ENCODE measurements around the gene PDE4D.
"Not testable (repeated sequence)": the region's sequence is repeated elsewhere in the genome, so short reads cannot be mapped to it uniquely, and the experiment has no call there.

The PDE4D gene

GRCh38 chr5:59582746-59583145 lies 310.8 kb downstream of the PDE4D start:
- Histone ChIP-seq H3K4me3 (ENCODE audit: insufficient read length, low read depth) (no peak overlapping the region), H3K9ac (ENCODE audit: insufficient read length, low read depth) (no peak overlapping the region), H3K4me1 (ENCODE audit: insufficient read depth, insufficient read length) (no peaks in the 10 kb centered on the region)

GRCh38 chr5:59579824-59580167 lies 313.7 kb downstream of the PDE4D start:
- no peak overlapping the region for H3K4me3 ChIP-seq (ENCODE audit: insufficient read length, low read depth)
- DNase-seq (ENCODE audit: low read depth, low spot score): no peak
- no peaks in the 10 kb centered on the region for H3K9me3 ChIP-seq (ENCODE audit: insufficient read depth, low read length)
- no peaks in the 10 kb centered on the region for H3K27me3 ChIP-seq (ENCODE audit: insufficient read depth, insufficient read length)
- no peak overlapping the region for H3K9ac ChIP-seq (ENCODE audit: insufficient read length, low read depth)
- H3K36me3 ChIP-seq (ENCODE audit: insufficient read depth, insufficient read length, low read length): no peaks in the 10 kb centered on the region
- TF ChIP-seq YY1 (IDR thresholded peaks at IDR 0.05; ENCODE audit: insufficient read depth, insufficient read length) (no peak), SUZ12 (IDR thresholded peaks at IDR 0.05; ENCODE audit: extremely low read depth, insufficient read depth, insufficient read length) (no peak), ZNF274 (IDR thresholded peaks at IDR 0.05; ENCODE audit: low read depth, low read length) (no peak)
- no peaks in the 10 kb centered on the region for H3K4me1 ChIP-seq (ENCODE audit: insufficient read depth, insufficient read length)

More at GRCh38 chr5:59582746-59583145, 310.8 kb downstream of the PDE4D start:
- H3K36me3 ChIP-seq (ENCODE audit: insufficient read depth, insufficient read length, low read length): no peaks in the 10 kb centered on the region
- H3K9me3 ChIP-seq (ENCODE audit: insufficient read depth, low read length): no peaks in the 10 kb centered on the region
- TF ChIP-seq YY1 (IDR thresholded peaks at IDR 0.05; ENCODE audit: insufficient read depth, insufficient read length) (no peak), SUZ12 (IDR thresholded peaks at IDR 0.05; ENCODE audit: extremely low read depth, insufficient read depth, insufficient read length) (no peak)
- no peak for DNase-seq (ENCODE audit: low read depth, low spot score)
- H3K27me3 ChIP-seq (ENCODE audit: insufficient read depth, insufficient read length): no peaks in the 10 kb centered on the region

- DNase-seq (ENCODE audit: low read depth, low spot score): no peak
- H3K36me3 ChIP-seq (ENCODE audit: insufficient read depth, insufficient read length, low read length): no peaks in the 10 kb centered on the region
- no peak for TF ChIP-seq SUZ12 (IDR thresholded peaks at IDR 0.05; ENCODE audit: extremely low read depth, insufficient read depth, insufficient read length)
- no peak for TF ChIP-seq ZNF274 (IDR thresholded peaks at IDR 0.05; ENCODE audit: low read depth, low read length)
- TF ChIP-seq YY1 (IDR thresholded peaks at IDR 0.05; ENCODE audit: insufficient read depth, insufficient read length): no peak
- no peak overlapping the region for H3K9ac ChIP-seq (ENCODE audit: insufficient read length, low read depth)
- no peaks in the 10 kb centered on the region for H3K4me1 ChIP-seq (ENCODE audit: insufficient read depth, insufficient read length)
- H3K27me3 ChIP-seq (ENCODE audit: insufficient read depth, insufficient read length): no peaks in the 10 kb centered on the region
- no peaks in the 10 kb centered on the region for H3K9me3 ChIP-seq (ENCODE audit: insufficient read depth, low read length)
- H3K4me3 ChIP-seq (ENCODE audit: insufficient read length, low read depth): no peak overlapping the region
Observed at GRCh38 chr5:59579101-59579823, 314.3 kb downstream of the PDE4D start.

- Histone ChIP-seq H3K4me1 (ENCODE audit: insufficient read depth, insufficient read length) (no peaks in the 10 kb centered on the region), H3K4me3 (ENCODE audit: insufficient read length, low read depth) (no peak overlapping the region), H3K9me3 (ENCODE audit: insufficient read depth, low read length) (no peaks in the 10 kb centered on the region), H3K36me3 (ENCODE audit: insufficient read depth, insufficient read length, low read length) (no peaks in the 10 kb centered on the region), H3K27me3 (ENCODE audit: insufficient read depth, insufficient read length) (no peaks in the 10 kb centered on the region), H3K9ac (ENCODE audit: insufficient read length, low read depth) (no peak overlapping the region)
- DNase-seq (ENCODE audit: low read depth, low spot score): no peak
- TF ChIP-seq ZNF274 (IDR thresholded peaks at IDR 0.05; ENCODE audit: low read depth, low read length) (no peak), SUZ12 (IDR thresholded peaks at IDR 0.05; ENCODE audit: extremely low read depth, insufficient read depth, insufficient read length) (no peak), YY1 (IDR thresholded peaks at IDR 0.05; ENCODE audit: insufficient read depth, insufficient read length) (no peak)
Observed at GRCh38 chr5:59577485-59577884, 316.0 kb downstream of the PDE4D start.

GRCh38 chr5:59575648-59576445 lies 317.7 kb downstream of the PDE4D start:
- no peak overlapping the region for H3K4me3 ChIP-seq (ENCODE audit: insufficient read length, low read depth)
- no peaks in the 10 kb centered on the region for H3K36me3 ChIP-seq (ENCODE audit: insufficient read depth, insufficient read length, low read length)
- H3K4me1 ChIP-seq (ENCODE audit: insufficient read depth, insufficient read length): no peaks in the 10 kb centered on the region
- H3K9me3 ChIP-seq (ENCODE audit: insufficient read depth, low read length): no peaks in the 10 kb centered on the region
- no peaks in the 10 kb centered on the region for H3K27me3 ChIP-seq (ENCODE audit: insufficient read depth, insufficient read length)
- no peak for DNase-seq (ENCODE audit: low read depth, low spot score)
- H3K9ac ChIP-seq (ENCODE audit: insufficient read length, low read depth): no peak overlapping the region
- TF ChIP-seq ZNF274 (IDR thresholded peaks at IDR 0.05; ENCODE audit: low read depth, low read length) (no peak), SUZ12 (IDR thresholded peaks at IDR 0.05; ENCODE audit: extremely low read depth, insufficient read depth, insufficient read length) (no peak), YY1 (IDR thresholded peaks at IDR 0.05; ENCODE audit: insufficient read depth, insufficient read length) (no peak)

- not testable (repeated sequence) for H3K9ac ChIP-seq (ENCODE audit: insufficient read length, low read depth); H3K4me3 ChIP-seq (ENCODE audit: insufficient read length, low read depth); H3K36me3 ChIP-seq (ENCODE audit: insufficient read depth, insufficient read length, low read length); H3K9me3 ChIP-seq (ENCODE audit: insufficient read depth, low read length); DNase-seq (ENCODE audit: low read depth, low spot score); H3K27me3 ChIP-seq (ENCODE audit: insufficient read depth, insufficient read length); H3K4me1 ChIP-seq (ENCODE audit: insufficient read depth, insufficient read length)
Observed at GRCh38 chr5:59573509-59573908, 320.0 kb downstream of the PDE4D start.

- no peak for DNase-seq (ENCODE audit: low read depth, low spot score)
Observed at GRCh38 chr5:59571067-59571466, 322.5 kb downstream of the PDE4D start.

More at GRCh38 chr5:59571067-59571466, 322.5 kb downstream of the PDE4D start:
- no peak for TF ChIP-seq YY1 (IDR thresholded peaks at IDR 0.05; ENCODE audit: insufficient read depth, insufficient read length)
- no peak for TF ChIP-seq ZNF274 (IDR thresholded peaks at IDR 0.05; ENCODE audit: low read depth, low read length)
- no peak for TF ChIP-seq SUZ12 (IDR thresholded peaks at IDR 0.05; ENCODE audit: extremely low read depth, insufficient read depth, insufficient read length)
- no peaks in the 10 kb centered on the region for H3K9me3 ChIP-seq (ENCODE audit: insufficient read depth, low read length)
- no peak overlapping the region for H3K4me3 ChIP-seq (ENCODE audit: insufficient read length, low read depth)
- H3K4me1 ChIP-seq (ENCODE audit: insufficient read depth, insufficient read length): no peaks in the 10 kb centered on the region
- no peak overlapping the region for H3K9ac ChIP-seq (ENCODE audit: insufficient read length, low read depth)
- no peaks in the 10 kb centered on the region for H3K36me3 ChIP-seq (ENCODE audit: insufficient read depth, insufficient read length, low read length)
- no peaks in the 10 kb centered on the region for H3K27me3 ChIP-seq (ENCODE audit: insufficient read depth, insufficient read length)

All from NT2/D1 (cell line).